K562 (cell line): ENCODE measurements around the gene PNLIPRP2. TPM values are rescaled to one million over a fixed set of nuclear protein-coding genes. Genes with fewer than 3 reads are reported as not detected.

ENCODE experiments used
- ATAC-seq: fragments of 200-7000 bp; cut with Tn5 transposase; 3 replicates; pipeline ENCODE4 v1.9.1; 2020; ENCODE audit warnings: moderate library complexity
- BruUV-seq: library from RNA; stranded (reverse); fragments of 400-500 nt; replicated peaks from 2 replicates; lab custom pipeline; 2021; lab: Mats Ljungman, UMichigan
- CTCF ChIA-PET: fragments of 300-600 bp; formaldehyde crosslinking; extraction: SDS; loops from one replicate; lab custom pipeline; 2021; ENCODE audit warnings: low intra/inter-chr PET ratio; lab: Yijun Ruan, JAX
- POLR2A ChIA-PET: fragments of 300-600, 350-650 bp; sonication (Branson Sonifier 250); formaldehyde crosslinking; extraction: SDS; loops from one replicate; lab custom pipeline; 2021; ENCODE audit warnings: antibody characterized with exemption, inconsistent platforms; lab: Yijun Ruan, JAX
- DNase-seq, 4 experiments: peaks; one replicate each; pipeline versions ENCODE4 v3.0.0 to v3.0.0-alpha.2; 2011 to 2018; ENCODE audit warnings: low spot score in 3 of 4, mixed read lengths in 3 of 4; ENCODE audit errors: extremely low read depth in 1 of 4
- FAIRE-seq: peaks from 2 replicates; lab custom pipeline; 2011; peaks lifted over from hg19 to GRCh38; lab: Jason Lieb, UNC
- H2AFZ ChIP-seq: 2 replicates; pipeline ENCODE4 v1.6.0; 2011; ENCODE audit warnings: low read depth, low read length, control low read depth, inconsistent platforms
- H3K27ac ChIP-seq: fragments of 200-600 bp; 3 replicates; pipeline ENCODE4 v1.8.0; 2011; ENCODE audit warnings: low read depth, mild to moderate bottlenecking, control low read depth, inconsistent platforms, low read length, moderate library complexity, mixed read lengths; ENCODE audit errors: extremely low read depth
- H3K27me3 ChIP-seq, 2 experiments: fragments of 300-600 bp in 1 of 2; 2 replicates in 1 of 2; 3 replicates in 1 of 2; pipeline versions ENCODE4 v1.6.0 to v1.8.0; 2011; ENCODE audit warnings: inconsistent platforms in 2 of 2, low read length in 2 of 2, mild to moderate bottlenecking in 1 of 2, mixed read lengths in 1 of 2, moderate library complexity in 1 of 2; ENCODE audit not compliant: control insufficient read depth in 2 of 2, insufficient read depth in 2 of 2
- H3K36me3 ChIP-seq: fragments of 300-600 bp; 3 replicates; pipeline ENCODE4 v1.8.0; 2011; ENCODE audit warnings: mild to moderate bottlenecking, low read length, inconsistent platforms; ENCODE audit not compliant: control insufficient read depth, insufficient read depth
- H3K4me1 ChIP-seq, 2 experiments: fragments of 200-600 bp in 1 of 2; replicated peaks in 1 of 2; 2 replicates in 1 of 2; 3 replicates in 1 of 2; pipeline versions ENCODE4 v1.5.1 to v1.8.0; 2011; ENCODE audit warnings: inconsistent platforms in 2 of 2, low read length in 2 of 2, mild to moderate bottlenecking in 1 of 2, mixed read lengths in 1 of 2, moderate library complexity in 1 of 2; ENCODE audit not compliant: control insufficient read depth in 2 of 2, insufficient read depth in 2 of 2
- H3K4me2 ChIP-seq: 2 replicates; pipeline ENCODE4 v1.6.1; 2011; ENCODE audit warnings: low read length, control low read depth, inconsistent platforms, mixed read lengths; ENCODE audit not compliant: insufficient read depth
- H3K4me3 ChIP-seq: fragments of 200-600 bp; sonication (generic), shearing (Covaris generic); 2 replicates; pipeline ENCODE4 v1.5.1; 2016; ENCODE audit warnings: control low read depth, inconsistent platforms
- H3K79me2 ChIP-seq: fragments of 200-600 bp; 3 replicates; pipeline ENCODE4 v1.8.0; 2011; ENCODE audit warnings: low read length, inconsistent platforms; ENCODE audit not compliant: control insufficient read depth, insufficient read depth
- H3K9ac ChIP-seq, 2 experiments: 2 replicates each; pipeline versions ENCODE4 v1.6.0 to v1.6.1; 2011; ENCODE audit warnings: low read depth in 2 of 2, low read length in 2 of 2, control low read depth in 1 of 2, inconsistent platforms in 1 of 2, mild to moderate bottlenecking in 1 of 2, mixed read lengths in 1 of 2; ENCODE audit not compliant: insufficient read depth in 1 of 2
- H3K9me1 ChIP-seq: one replicate; pipeline ENCODE4 v1.6.0; 2011; ENCODE audit warnings: inconsistent platforms, mild to moderate bottlenecking, low read length, moderate library complexity; ENCODE audit not compliant: control insufficient read depth, insufficient read depth
- H3K9me3 ChIP-seq: replicated peaks from 2 replicates; pipeline ENCODE4 v1.5.1; 2011; ENCODE audit warnings: low read depth, low read length, inconsistent platforms; ENCODE audit not compliant: control insufficient read depth, insufficient read depth
- H4K20me1 ChIP-seq: replicated peaks from 2 replicates; pipeline ENCODE4 v1.6.1; 2011; ENCODE audit warnings: low read length, inconsistent platforms, mixed read lengths; ENCODE audit not compliant: control insufficient read depth, insufficient read depth
- FOXJ3 ChIP-seq: sonication (generic); formaldehyde crosslinking; IDR thresholded peaks from 2 replicates; pipeline ENCODE4 v1.4.0; 2020; ENCODE audit warnings: mild to moderate bottlenecking, missing genetic modification reagents
- HMGXB4 ChIP-seq: sonication (generic); formaldehyde crosslinking; IDR thresholded peaks from 2 replicates; pipeline ENCODE4 v1.8.1; 2023; ENCODE audit warnings: mild to moderate bottlenecking, missing genetic modification reagents
- HNRNPLL ChIP-seq: fragments of 200-400 bp; formaldehyde crosslinking; IDR thresholded peaks from 2 replicates; pipeline ENCODE4 v1.6.1; 2017; ENCODE audit warnings: low read length, low read depth, mild to moderate bottlenecking; ENCODE audit not compliant: poor library complexity, severe bottlenecking
- NR3C1 ChIP-seq: sonication (generic); formaldehyde crosslinking; IDR thresholded peaks from 2 replicates; pipeline ENCODE4 v1.8.1; 2022; ENCODE audit warnings: missing genetic modification reagents
- NUFIP1 ChIP-seq: fragments of 450-650 bp; IDR thresholded peaks from 2 replicates; pipeline ENCODE4 v1.6.1; 2018; ENCODE audit not compliant: partially characterized antibody
- POLR2B ChIP-seq: fragments of 450-650 bp; IDR thresholded peaks from 2 replicates; pipeline ENCODE4 v1.6.1; 2018; ENCODE audit warnings: low read depth; ENCODE audit not compliant: partially characterized antibody
- SIX5 ChIP-seq, 2 experiments: IDR thresholded peaks; 2 replicates each; pipeline ENCODE4 v1.6.1; 2011; ENCODE audit warnings: low read length in 2 of 2, borderline replicate concordance in 1 of 2, low read depth in 1 of 2, mild to moderate bottlenecking in 1 of 2, moderate library complexity in 1 of 2; ENCODE audit not compliant: insufficient read depth in 1 of 2
- ZNF197 ChIP-seq: fragments of 200-800 bp; sonication (Bioruptor generic); IDR thresholded peaks from 2 replicates; pipeline ENCODE4 v1.6.1; 2016; ENCODE audit warnings: low read depth, missing genetic modification characterization, missing compliant biosample characterization
- ZNF347 ChIP-seq: fragments of 450-650 bp; formaldehyde crosslinking; IDR thresholded peaks from 2 replicates; pipeline ENCODE4 v1.4.0; 2020; ENCODE audit warnings: low read depth, mild to moderate bottlenecking, moderate library complexity
- ZNF57 ChIP-seq: fragments of 450-650 bp; formaldehyde crosslinking; IDR thresholded peaks from 2 replicates; pipeline ENCODE4 v1.4.0; 2020; ENCODE audit warnings: mild to moderate bottlenecking, moderate library complexity
- ZNF79 ChIP-seq: fragments of 250-450 bp; sonication (Bioruptor Pico); IDR thresholded peaks from 2 replicates; pipeline ENCODE4 v1.4.0; 2020; ENCODE audit warnings: low read depth, mild to moderate bottlenecking, moderate library complexity
- WGBS: fragments of 100-300 bp; shearing (Covaris generic); methylation state at CpG from one replicate; pipeline ENCODE4 v1.1.6; 2016; ENCODE audit warnings: low coverage, mixed read lengths; ENCODE audit not compliant: insufficient coverage; ENCODE audit errors: missing lambda C conversion rate; 5-methylcytosine and 5-hydroxymethylcytosine counted together
- in situ Hi-C: fragments of 300-500 bp; cut with MboI; formaldehyde crosslinking; loops from 4 replicates; pipeline ENCODE4 v1.15.0; 2018; ENCODE audit warnings: inconsistent platforms, mixed read lengths
- intact Hi-C: fragments of 100-400 bp; cut with micrococcal nuclease; formaldehyde crosslinking; loops from 2 replicates; pipeline ENCODE4 v1.14.2; 2022
- polyA plus RNA-seq, 8 experiments: library from polyadenylated mRNA; depleted of rRNA in 4 of 8; stranded (reverse) in 5 of 8; unstranded in 3 of 8; fragments of >200 nt; fragmentation: Nextera tagmentation in 2 of 8; fragmentation: Illumina TruSeq in 1 of 8; extraction: Ambion mirVana in 2 of 8; extraction: Trizol in 1 of 8; gene quantifications; 2 replicates each; pipeline versions ENCODE4 v1.2.1 to v1.2.3, GENCODE V29; 2011 to 2014; ENCODE audit warnings: inconsistent platforms in 1 of 8, missing spikeins in 1 of 8
- total RNA-seq, 7 experiments: library from RNA; depleted of rRNA in 6 of 7; stranded (reverse); fragments of >200 nt in 6 of 7; fragmentation: Illumina TruSeq in 2 of 7; extraction: Trizol in 2 of 7; gene quantifications; 2 replicates each; pipeline versions ENCODE4 v1.2.1 to v1.2.3, GENCODE V29; 2011 to 2021; ENCODE audit warnings: low replicate concordance in 1 of 7
- TF ChIP-seq, protein P1 (sequence below), 2 experiments: fragments of 450-650 bp in 1 of 2; IDR thresholded peaks; 2 replicates each; pipeline ENCODE4 v1.6.1; 2011 to 2017; ENCODE audit warnings: low read depth in 2 of 2, antibody characterized with exemption in 1 of 2, borderline replicate concordance in 1 of 2, low read length in 1 of 2, mild to moderate bottlenecking in 1 of 2, mixed read lengths in 1 of 2; ENCODE audit not compliant: control insufficient read depth in 1 of 2

PNLIPRP2 gene
- total and polyA plus RNA-seq, 9 of the 15 experiments (the other 6 are each of a cell fraction or from before 2014, with no cell fraction given), result 0.38 TPM; not detected in 8

GRCh38 chr10:116685807-116686206, 65.1 kb downstream of the PNLIPRP2 start:
- no peak overlapping the region for H3K4me2 ChIP-seq
- TF ChIP-seq HNRNPLL (no peak), ZNF347 (CRISPR knock-in tag) (no peak), HMGXB4 (no peak), SIX5 (IDR thresholded peaks at IDR 0.05; ENCODE audit: borderline replicate concordance in 1 of 2, insufficient read depth in 1 of 2, low read depth in 1 of 2, low read length in 2 of 2) (no peak), NUFIP1 (no peak), ZNF197 (no peak), FOXJ3 (no peak), ZNF57 (no peak), ZNF79 (CRISPR knock-in tag) (no peak), NR3C1 (CRISPR knock-in tag) (no peak), POLR2B (no peak)
- TF ChIP-seq, protein P1, sequence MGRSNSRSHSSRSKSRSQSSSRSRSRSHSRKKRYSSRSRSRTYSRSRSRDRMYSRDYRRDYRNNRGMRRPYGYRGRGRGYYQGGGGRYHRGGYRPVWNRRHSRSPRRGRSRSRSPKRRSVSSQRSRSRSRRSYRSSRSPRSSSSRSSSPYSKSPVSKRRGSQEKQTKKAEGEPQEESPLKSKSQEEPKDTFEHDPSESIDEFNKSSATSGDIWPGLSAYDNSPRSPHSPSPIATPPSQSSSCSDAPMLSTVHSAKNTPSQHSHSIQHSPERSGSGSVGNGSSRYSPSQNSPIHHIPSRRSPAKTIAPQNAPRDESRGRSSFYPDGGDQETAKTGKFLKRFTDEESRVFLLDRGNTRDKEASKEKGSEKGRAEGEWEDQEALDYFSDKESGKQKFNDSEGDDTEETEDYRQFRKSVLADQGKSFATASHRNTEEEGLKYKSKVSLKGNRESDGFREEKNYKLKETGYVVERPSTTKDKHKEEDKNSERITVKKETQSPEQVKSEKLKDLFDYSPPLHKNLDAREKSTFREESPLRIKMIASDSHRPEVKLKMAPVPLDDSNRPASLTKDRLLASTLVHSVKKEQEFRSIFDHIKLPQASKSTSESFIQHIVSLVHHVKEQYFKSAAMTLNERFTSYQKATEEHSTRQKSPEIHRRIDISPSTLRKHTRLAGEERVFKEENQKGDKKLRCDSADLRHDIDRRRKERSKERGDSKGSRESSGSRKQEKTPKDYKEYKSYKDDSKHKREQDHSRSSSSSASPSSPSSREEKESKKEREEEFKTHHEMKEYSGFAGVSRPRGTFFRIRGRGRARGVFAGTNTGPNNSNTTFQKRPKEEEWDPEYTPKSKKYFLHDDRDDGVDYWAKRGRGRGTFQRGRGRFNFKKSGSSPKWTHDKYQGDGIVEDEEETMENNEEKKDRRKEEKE (IDR thresholded peaks at IDR 0.05; ENCODE audit: borderline replicate concordance in 1 of 2, control insufficient read depth in 1 of 2, low read depth in 2 of 2, low read length in 1 of 2), result no peak
- TF ChIP-seq, all 486 proteins: peak for 0
- no peak overlapping the region for H3K9ac ChIP-seq
- no peaks in the 10 kb centered on the region for H3K9me3 ChIP-seq
- peaks cover 0 to 15% of the 10 kb centered on the region in 2 experiments; a peak in 1 of 5 replicates for H3K27me3 ChIP-seq
- H3K27ac ChIP-seq, result no peak overlapping the region
- no peak overlapping the region for H2AFZ ChIP-seq
- in situ Hi-C loops (loop anchor here (10.0 to 25.0 kb wide), 2 partner anchors 101 to 489 kb away; no protein-coding TSS in a partner anchor), intact Hi-C loops (no loop called here)
- no peaks in the 10 kb centered on the region for H3K36me3 ChIP-seq
- no TSS peak for BruUV-seq
- no peaks in the 10 kb centered on the region for H3K79me2 ChIP-seq
- ATAC-seq, result no peak
- FAIRE-seq, result no peak
- no peak overlapping the region for H3K4me3 ChIP-seq
- POLR2A ChIA-PET, result no interaction called here
- 0% methylated on average over 5 of the region's 6 CpGs for WGBS
- no peaks in the 10 kb centered on the region for H3K9me1 ChIP-seq
- CTCF ChIA-PET, result no interaction called here
- no peaks in the 10 kb centered on the region for H4K20me1 ChIP-seq
- no peaks in the 10 kb centered on the region; a peak in 1 of 5 replicates for H3K4me1 ChIP-seq
- no peak for DNase-seq
